Panc1 (cell line): ENCODE results near the gene CCHCR1. TPM values are rescaled to one million over a fixed set of nuclear protein-coding genes. Genes with fewer than 3 reads are reported as not detected.

Experiments used
- ATAC-seq: fragments of 200-7000 bp; cut with Tn5 transposase; 2 replicates; pipeline ENCODE4 v1.9.1; 2020; ENCODE audit warnings: mild to moderate bottlenecking, moderate library complexity
- BruUV-seq: library from RNA; stranded (reverse); fragments of 400-500 nt; replicated peaks from 2 replicates; lab custom pipeline; 2021; lab: Mats Ljungman, UMichigan
- CTCF ChIA-PET: fragments of 300-600 bp; sonication (Branson Sonifier 250); formaldehyde crosslinking; loops from one replicate; lab custom pipeline; 2022; ENCODE audit warnings: antibody characterized with exemption; lab: Charles Lee
- POLR2A ChIA-PET: fragments of 300-600 bp; sonication (Branson Sonifier 250); formaldehyde crosslinking; loops from one replicate; lab custom pipeline; 2022; ENCODE audit warnings: antibody characterized with exemption; lab: Charles Lee
- DNase-seq: peaks from one replicate; pipeline ENCODE4 v3.0.0-alpha.2; 2010; ENCODE audit warnings: low read depth, low spot score
- H3K27ac ChIP-seq: 2 replicates; pipeline ENCODE4 v1.5.1; 2011; ENCODE audit warnings: mild to moderate bottlenecking, low read length, inconsistent platforms
- H3K27me3 ChIP-seq: fragments of 200-500 bp; sonication (Bioruptor generic); 2 replicates; pipeline ENCODE4 v1.6.0; 2014; ENCODE audit warnings: low read length, inconsistent platforms; ENCODE audit not compliant: control insufficient read depth, insufficient read depth
- H3K36me3 ChIP-seq: fragments of 200-500 bp; sonication (Bioruptor generic); 2 replicates; pipeline ENCODE4 v1.5.1; 2014; ENCODE audit warnings: inconsistent platforms, mild to moderate bottlenecking, low read length, moderate library complexity; ENCODE audit not compliant: control insufficient read depth, insufficient read depth
- H3K4me1 ChIP-seq: 2 replicates; pipeline ENCODE4 v1.5.1; 2011; ENCODE audit warnings: inconsistent platforms, mild to moderate bottlenecking, low read length, moderate library complexity; ENCODE audit not compliant: control insufficient read depth, insufficient read depth
- H3K4me3 ChIP-seq, 2 experiments: 2 replicates each; pipeline ENCODE4 v1.5.1; 2011 to 2012; ENCODE audit warnings: low read depth in 2 of 2, low read length in 2 of 2, mild to moderate bottlenecking in 2 of 2, inconsistent platforms in 1 of 2, moderate library complexity in 1 of 2
- H3K9me3 ChIP-seq: fragments of 200-500 bp; sonication (Bioruptor generic); 2 replicates; pipeline ENCODE4 v1.5.1; 2014; ENCODE audit warnings: low read depth, mild to moderate bottlenecking, inconsistent platforms, low read length, moderate library complexity; ENCODE audit not compliant: control insufficient read depth, insufficient read depth
- POLR2AphosphoS5 ChIP-seq: IDR thresholded peaks from 2 replicates; pipeline ENCODE4 v1.6.1; 2012; ENCODE audit warnings: mild to moderate bottlenecking, low read depth, low read length, moderate library complexity
- REST ChIP-seq, 2 experiments: IDR thresholded peaks; 2 replicates each; pipeline ENCODE4 v1.6.1; 2011 to 2012; ENCODE audit warnings: low read depth in 2 of 2, control low read depth in 1 of 2, low read length in 1 of 2, mild to moderate bottlenecking in 1 of 2, moderate library complexity in 1 of 2; ENCODE audit not compliant: insufficient read depth in 1 of 2
- SIN3A ChIP-seq: IDR thresholded peaks from 2 replicates; pipeline ENCODE4 v1.6.1; 2012; ENCODE audit warnings: low read depth, mild to moderate bottlenecking, low read length, moderate library complexity, borderline replicate concordance; ENCODE audit not compliant: insufficient read depth
- TCF7L2 ChIP-seq: IDR thresholded peaks from 2 replicates; pipeline ENCODE4 v1.6.1; 2011; ENCODE audit warnings: mild to moderate bottlenecking, low read depth, low read length, inconsistent platforms
- in situ Hi-C: cut with HindIII; loops from 2 replicates; pipeline ENCODE4 v1.10.0; 2016; ENCODE audit warnings: low sequenced_read_pairs, low pct_unique_long_range_greater_than_20kb
- intact Hi-C: fragments of 100-400 bp; cut with micrococcal nuclease; formaldehyde crosslinking; loops from one replicate; pipeline ENCODE4 v1.10.0; 2022; ENCODE audit not compliant: unreplicated experiment
- total RNA-seq: library from RNA; stranded (reverse); gene quantifications from one replicate; pipeline ENCODE4 v1.2.1, GENCODE V29; 2021; ENCODE audit not compliant: unreplicated experiment
- TF ChIP-seq, protein P1 (sequence below): fragments of 450-650 bp; IDR thresholded peaks from 2 replicates; pipeline ENCODE4 v1.5.1; 2017; ENCODE audit warnings: mild to moderate bottlenecking

Gene CCHCR1
- total RNA-seq, 1 experiment from 2014 or later: 37.1 TPM

DNA sequence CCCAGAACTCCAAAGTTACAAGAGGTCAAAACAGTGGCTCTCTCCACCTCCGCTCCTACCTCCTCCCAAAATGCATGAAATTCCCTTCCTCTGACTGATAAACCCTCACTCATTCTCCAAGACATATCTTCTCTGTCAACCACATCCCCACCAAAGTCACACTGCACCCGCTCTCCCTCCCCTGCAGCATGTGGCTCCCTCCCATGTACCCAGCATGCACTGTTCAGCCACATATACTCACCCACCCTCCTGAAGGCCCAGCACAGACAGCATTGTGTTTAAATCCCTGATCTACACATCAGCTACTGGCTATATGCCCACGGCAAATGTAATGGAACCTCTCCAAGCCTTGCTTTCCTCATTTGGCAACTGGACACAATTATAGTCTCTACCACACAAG is 18.4 kb upstream of the CCHCR1 start:
- BruUV-seq: no TSS peak
- H3K36me3 ChIP-seq: no peaks in the 10 kb centered on the region

DNA sequence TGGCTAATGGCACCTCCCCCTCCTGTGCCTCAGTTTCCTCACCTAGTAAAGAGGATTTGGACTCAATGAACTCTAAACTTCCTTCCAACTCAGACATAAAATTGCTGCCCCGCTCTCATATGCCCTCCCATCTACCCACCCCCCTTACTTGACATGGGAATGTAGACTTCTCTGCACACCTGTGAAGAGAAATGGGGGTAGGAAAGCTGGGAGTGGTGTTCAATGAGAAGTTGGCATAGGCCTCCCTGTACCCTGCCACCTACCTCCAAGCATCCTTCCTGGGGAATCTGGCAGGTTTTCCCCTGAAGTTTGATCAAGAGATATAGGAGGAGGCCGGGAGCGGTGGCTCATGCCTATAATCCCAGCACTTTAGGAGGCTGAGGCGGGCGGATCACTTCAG is 16.8 kb upstream of the CCHCR1 start:
- ChIA-PET POLR2A (no interaction called here), CTCF (no interaction called here)
- TF ChIP-seq REST (IDR thresholded peaks at IDR 0.05; ENCODE audit: insufficient read depth in 1 of 2, low read depth in 2 of 2, low read length in 1 of 2) (no peak), TCF7L2 (no peak), POLR2AphosphoS5 (no peak), SIN3A (no peak)
- TF ChIP-seq, protein P1, sequence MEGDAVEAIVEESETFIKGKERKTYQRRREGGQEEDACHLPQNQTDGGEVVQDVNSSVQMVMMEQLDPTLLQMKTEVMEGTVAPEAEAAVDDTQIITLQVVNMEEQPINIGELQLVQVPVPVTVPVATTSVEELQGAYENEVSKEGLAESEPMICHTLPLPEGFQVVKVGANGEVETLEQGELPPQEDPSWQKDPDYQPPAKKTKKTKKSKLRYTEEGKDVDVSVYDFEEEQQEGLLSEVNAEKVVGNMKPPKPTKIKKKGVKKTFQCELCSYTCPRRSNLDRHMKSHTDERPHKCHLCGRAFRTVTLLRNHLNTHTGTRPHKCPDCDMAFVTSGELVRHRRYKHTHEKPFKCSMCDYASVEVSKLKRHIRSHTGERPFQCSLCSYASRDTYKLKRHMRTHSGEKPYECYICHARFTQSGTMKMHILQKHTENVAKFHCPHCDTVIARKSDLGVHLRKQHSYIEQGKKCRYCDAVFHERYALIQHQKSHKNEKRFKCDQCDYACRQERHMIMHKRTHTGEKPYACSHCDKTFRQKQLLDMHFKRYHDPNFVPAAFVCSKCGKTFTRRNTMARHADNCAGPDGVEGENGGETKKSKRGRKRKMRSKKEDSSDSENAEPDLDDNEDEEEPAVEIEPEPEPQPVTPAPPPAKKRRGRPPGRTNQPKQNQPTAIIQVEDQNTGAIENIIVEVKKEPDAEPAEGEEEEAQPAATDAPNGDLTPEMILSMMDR: no peak
- DNase-seq (no peak), ATAC-seq (no peak)
- no TSS peak for BruUV-seq
- in situ Hi-C loops (no loop called here), intact Hi-C loops (no loop called here)
- Histone ChIP-seq H3K36me3 (no peaks in the 10 kb centered on the region), H3K9me3 (no peaks in the 10 kb centered on the region), H3K4me3 (no peak overlapping the region), H3K27me3 (no peaks in the 10 kb centered on the region), H3K4me1 (no peaks in the 10 kb centered on the region), H3K27ac (no peak overlapping the region)

More for the DNA sequence above, 18.4 kb upstream of the CCHCR1 start:
- DNase-seq (no peak), ATAC-seq (no peak)
- no peaks in the 10 kb centered on the region for H3K27me3 ChIP-seq
- H3K4me3 ChIP-seq: no peak overlapping the region
- no peaks in the 10 kb centered on the region for H3K4me1 ChIP-seq
- no peaks in the 10 kb centered on the region for H3K9me3 ChIP-seq
- ChIA-PET CTCF (no interaction called here), POLR2A (no interaction called here)
- H3K27ac ChIP-seq: no peak overlapping the region
- in situ Hi-C loops: no loop called here
- TF ChIP-seq TCF7L2 (no peak), SIN3A (no peak), REST (IDR thresholded peaks at IDR 0.05; ENCODE audit: insufficient read depth in 1 of 2, low read depth in 2 of 2, low read length in 1 of 2) (no peak), POLR2AphosphoS5 (no peak)
- TF ChIP-seq, protein P1: no peak
- intact Hi-C loops: no loop called here
